Spleen (tissue), 7 donors: ENCODE results near the gene SLC19A3.

ENCODE experiments used
- CTCF ChIP-seq, 11 experiments: fragments of 200-600 bp in 7 of 11; fragments of 450-650 bp in 4 of 11; sonication (generic) in 4 of 11; IDR thresholded peaks in 8 of 11; conservative IDR thresholded peaks in 3 of 11; 1 replicate in 7 of 11; 2 replicates in 4 of 11; pipeline versions ENCODE4 v1.4.0 to v1.8.0; 2016 to 2021; ENCODE audit warnings: antibody characterized with exemption in 11 of 11, inconsistent platforms in 4 of 11, mild to moderate bottlenecking in 1 of 11
- POLR2A ChIP-seq, 3 donors: fragments of 450-650 bp; IDR thresholded peaks; one replicate each; pipeline ENCODE4 v1.5.1; 2017; ENCODE audit warnings: antibody characterized with exemption in 3 of 3, mild to moderate bottlenecking in 1 of 3
- POLR2AphosphoS5 ChIP-seq, 3 donors: sonication (generic); formaldehyde crosslinking; IDR thresholded peaks; one replicate each; pipeline ENCODE4 v1.5.1; 2017; ENCODE audit warnings: antibody characterized with exemption in 3 of 3
- donor health status: DM: no; HTN: no; CAD: no; lungs with moderate emphysema.
- donor health status: DM: no; HTN: no; CAD: no.
- donor health status: DM: no; HTN: no; CAD: no.

DNA sequence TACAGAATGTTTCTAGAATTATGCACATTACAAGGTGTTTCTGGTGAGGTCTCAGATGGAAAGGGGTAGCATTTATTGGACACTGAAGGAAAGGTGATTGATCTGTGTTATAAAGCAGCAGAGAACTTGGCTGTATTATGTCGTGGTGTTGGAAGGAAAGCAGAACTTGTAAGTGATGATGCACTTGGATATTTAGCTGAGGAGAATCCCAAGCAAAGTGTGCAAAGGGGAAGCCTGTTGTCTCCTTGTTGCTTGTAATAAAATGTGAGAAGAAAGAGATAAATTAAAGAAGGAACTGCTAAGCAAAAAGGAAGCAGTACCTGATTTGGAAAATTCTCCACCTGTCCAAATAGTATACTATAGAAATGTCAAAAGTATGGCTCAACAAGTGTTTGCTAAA lies 63.4 kb downstream of the SLC19A3 start:
- TF ChIP-seq CTCF (IDR thresholded peaks at IDR 0.05 in 8 of 11, conservative IDR thresholded peaks at IDR 0.05 in 3 of 11) (no peak), POLR2AphosphoS5 (IDR thresholded peaks at IDR 0.05) (no peak), POLR2A (IDR thresholded peaks at IDR 0.05) (no peak)
